CD4-positive, alpha-beta T cell treated with Interleukin-2 at 100 ng/mL for 4 hours (primary cell): ENCODE results near the gene DOCK4.
A peak's percentile ranks its signal among the peaks of the same experiment; 100 is the strongest.

Source experiments
- DNase-seq: peaks from one replicate; pipeline ENCODE4 v3.0.0-alpha.2; 2020; ENCODE audit warnings: low spot score

Gene DOCK4

DNA sequence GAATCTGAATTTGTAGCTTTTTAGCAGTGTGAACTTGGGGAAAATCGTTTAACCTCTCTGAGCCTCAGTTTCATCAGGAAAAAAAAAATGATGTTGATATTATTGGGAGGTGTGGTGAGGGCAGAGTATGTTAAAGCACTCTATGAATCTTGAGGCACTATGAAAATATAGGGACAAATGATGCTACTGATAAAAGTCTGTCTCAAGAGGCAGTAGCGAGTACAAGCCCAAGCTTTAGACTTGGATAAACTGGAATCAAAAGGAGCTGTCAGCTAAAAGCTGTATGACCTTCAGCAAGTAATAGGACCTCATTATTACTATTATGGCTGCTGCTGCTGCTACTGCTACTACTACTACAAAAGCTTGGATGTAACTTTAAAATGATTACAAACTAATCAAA lies 8.7 kb upstream of the DOCK4 start:
- DNase-seq, result no peak

DNA sequence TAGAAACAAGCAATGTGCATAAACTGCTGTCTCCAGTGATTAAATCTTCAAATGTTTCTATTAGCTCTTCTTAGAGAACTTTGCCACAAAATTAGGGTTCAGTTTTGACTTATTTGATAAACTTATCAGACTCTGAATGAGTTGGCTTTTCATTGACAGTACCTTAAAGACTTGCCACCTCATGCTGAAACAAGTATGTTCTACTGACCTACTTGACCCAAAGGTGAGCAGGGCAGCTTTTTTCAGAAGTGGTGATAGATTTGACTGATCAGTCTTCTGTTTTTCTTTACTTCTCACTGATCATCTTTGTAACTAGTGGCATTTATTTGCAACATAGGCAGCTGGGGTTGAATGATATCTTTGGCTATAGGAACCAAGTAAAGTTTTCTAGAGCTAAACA lies 8.1 kb upstream of the DOCK4 start:
- DNase-seq, result no peak

DNA sequence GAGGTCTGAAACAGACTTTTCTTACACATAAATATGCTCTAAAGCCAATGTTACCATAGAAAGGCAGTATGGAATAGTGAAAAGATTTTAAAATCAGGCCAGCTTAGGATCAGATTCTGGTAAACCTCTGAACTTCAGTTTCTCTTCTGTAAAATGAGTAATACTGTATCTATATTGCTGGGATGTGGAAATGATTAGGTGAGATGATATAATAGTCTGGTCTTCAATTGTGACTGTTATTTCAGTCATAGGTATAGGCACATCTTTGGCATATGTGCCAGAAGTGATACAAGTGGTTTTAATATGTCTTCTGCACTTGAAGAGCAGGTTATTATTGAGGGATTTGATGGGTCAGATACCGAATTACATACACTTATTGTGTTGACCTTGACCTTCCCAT lies 7.5 kb upstream of the DOCK4 start:
- no peak for DNase-seq

DNA sequence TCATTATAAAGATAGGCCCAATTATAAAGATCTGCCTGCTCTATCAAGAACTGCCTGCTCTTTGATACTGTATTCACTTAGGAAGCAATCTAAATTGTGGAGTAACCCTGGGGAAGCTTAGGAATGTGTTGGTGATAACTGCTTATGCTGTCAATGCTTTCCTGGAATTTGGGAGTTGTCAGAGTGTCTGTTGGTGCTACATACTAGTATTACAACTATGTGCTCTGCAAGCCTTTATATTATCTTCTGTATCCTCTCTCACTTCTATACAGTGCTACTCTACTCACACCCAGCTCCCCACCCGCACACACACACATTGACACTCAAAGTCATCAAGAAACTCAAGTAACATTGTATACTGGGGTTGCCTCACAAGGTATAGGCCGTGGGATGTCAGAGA lies 6.4 kb upstream of the DOCK4 start:
- no peak for DNase-seq

DNA sequence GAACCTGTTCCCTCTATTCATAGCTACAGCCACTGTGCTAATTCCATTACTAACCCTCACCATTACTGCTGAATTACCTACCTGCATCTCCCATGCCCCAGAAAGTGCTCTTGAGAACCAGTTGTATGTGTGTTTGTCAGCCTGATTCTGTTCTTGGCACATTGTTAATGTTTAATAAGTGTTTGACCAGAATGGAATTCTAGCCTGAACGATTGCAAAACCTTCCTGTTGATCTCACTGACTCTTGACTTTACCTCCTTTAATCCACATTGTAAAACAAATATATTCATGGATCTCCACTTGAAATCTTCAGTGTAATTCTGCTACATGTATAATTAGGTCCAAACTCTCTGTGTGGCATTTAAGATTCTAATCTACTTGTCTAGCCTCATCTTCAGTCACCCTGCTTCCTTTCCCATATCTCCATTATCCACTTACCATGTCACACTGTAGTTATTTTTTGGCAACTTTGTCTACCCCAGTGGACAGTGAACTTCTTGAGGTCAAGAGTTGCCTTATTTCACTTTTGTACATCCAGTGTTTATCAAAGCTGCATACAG lies 5.2 kb upstream of the DOCK4 start:
- DNase-seq, result no peak

DNA sequence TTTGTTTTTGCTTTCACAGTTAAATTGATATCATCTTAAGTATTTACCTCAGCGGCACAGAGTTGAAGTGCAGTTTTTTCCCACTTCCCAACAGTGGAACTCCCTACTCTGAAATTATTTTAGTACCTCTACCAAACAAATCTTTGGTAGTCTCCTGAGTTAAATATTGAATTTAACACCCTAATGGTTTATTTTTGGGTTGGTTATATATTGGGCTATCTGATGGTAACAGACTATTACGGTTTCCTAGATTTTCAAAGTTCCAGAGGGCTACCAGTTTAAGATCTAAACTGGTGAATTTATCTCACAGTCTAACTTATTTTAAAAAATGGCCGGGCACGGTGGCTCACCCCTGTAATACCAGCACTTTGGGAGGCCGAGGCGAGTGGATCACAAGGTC lies 1.6 kb upstream of the DOCK4 start:
- no peak for DNase-seq

DNA sequence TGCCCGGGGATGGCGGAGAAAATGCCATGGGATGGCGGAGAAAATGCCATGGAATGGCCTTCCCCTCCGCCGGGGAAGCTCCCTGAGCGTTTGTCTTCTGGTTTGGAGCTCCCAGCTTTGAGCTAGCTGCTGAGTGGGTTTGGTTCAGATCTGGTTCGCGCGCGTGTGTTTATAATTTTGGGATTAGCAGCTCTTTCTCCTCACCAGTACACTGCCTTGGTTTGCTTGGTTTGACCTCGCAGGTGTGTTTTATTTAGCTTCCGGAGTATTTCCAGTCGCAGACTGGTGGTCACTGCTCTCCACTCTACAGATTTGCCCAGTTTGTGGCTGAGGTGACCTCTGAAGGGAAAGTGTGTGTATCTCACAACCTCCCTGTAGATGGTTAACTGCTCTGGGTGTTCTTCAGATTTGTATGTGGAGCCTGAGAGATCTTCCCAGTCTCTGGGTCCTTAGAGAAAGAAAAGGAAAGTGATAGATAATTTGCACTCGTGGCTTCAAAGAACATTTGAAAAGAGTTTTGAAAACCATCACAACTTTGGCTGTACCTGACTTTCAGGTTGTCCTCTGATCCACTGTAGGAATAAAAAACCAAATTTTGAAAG lies 893 bp upstream of the DOCK4 start:
- DNase-seq, result no peak

DNA sequence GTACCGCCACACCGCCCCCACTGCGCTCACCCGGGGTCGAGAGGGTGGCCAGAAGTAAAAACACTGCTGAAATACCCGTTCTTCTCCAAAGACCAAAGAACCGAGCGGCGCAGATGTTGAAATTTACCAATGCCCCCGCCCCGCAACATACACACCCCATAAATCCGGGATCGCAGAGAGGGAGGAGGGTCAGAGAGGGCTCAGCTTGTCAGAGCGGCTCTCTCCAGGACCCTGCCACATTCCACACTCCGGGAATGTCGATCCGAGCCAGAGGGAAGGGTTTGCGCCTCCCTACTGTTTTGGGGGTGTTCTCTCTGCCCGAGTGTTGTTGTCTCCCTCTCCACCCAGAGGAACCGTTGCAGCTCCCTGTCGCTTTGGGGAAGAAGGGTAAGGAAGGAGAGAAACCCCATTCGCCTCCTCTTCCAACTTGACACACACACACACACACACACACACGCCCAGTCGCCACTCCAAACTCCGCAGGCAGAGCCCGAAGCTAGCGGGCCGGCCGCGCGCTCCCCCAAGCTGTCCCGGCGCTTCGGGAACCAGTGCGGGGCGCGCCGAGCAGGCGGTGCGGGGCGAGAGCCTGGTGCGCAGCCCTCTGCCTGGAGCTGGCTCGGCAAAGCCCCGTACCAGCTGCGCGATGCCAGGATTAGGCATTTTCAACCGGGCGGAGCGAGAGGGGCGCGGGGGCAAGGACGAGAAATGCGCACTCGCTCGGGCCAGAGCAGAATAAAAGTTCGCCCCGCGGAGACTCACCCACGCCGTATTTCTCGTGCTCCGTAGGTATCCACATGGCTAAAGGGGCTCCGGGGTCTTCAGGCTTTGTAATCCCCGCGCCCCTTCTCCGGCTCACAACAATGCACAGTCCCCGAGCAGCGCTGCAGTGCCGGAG lies 609 bp downstream of the DOCK4 start:
- DNase-seq, result peak; percentile 23

DNA sequence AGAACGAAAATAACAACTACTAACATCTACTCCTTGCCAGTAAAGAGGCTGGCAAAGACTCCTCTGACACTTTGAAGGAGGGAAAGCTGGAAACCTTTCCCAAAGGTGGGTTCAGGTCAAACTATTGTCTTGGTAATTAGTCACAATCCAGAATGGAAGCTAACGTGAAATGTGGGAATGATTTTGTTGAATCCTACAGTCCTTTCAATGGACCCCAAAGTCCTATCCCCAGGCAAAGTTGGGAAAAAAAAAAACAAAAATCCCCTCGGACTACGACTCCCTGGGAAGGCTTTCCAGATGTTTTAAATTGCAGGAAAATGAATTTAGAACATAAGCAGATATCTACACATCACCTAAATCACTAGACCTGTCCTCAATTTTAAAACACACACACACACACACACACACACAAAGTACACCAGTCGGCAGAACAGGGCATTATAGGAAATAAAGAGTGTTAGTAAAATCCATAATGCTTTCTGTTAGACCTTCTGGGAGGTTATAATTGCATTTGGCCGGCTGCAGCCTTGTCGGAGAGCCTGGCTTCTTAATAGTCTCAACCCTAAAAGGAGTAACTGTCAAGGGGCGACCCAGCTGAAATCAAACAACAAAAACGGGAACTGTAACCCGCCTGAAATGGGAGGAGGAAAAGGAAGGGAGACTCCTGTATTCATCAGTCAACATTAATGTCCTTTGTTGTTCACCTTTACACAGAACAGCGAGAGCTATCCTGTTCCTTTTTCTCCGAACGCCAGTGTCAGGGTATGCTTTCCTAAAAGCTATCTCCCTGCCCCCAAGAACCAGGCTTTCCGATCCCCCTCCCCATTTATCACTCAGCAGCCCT lies 1.5 kb downstream of the DOCK4 start:
- peak; percentile 3 for DNase-seq

DNA sequence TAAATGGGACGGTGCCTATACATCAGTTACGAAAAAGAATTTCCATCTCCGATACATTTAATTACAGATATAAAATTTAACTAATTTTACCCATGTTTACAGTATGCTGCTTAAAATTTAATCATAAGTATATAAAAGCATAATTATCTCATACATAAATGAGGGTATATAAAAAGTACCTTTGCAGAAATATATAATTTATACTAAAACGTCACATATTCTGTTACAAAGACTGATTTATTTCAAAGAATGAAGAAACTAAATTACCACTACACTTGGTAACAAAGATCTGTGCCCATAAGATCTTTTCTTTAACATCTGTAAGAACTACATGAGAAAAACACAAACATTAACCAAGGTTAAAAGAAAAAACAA lies 2.8 kb downstream of the DOCK4 start:
- DNase-seq, result no peak

DNA sequence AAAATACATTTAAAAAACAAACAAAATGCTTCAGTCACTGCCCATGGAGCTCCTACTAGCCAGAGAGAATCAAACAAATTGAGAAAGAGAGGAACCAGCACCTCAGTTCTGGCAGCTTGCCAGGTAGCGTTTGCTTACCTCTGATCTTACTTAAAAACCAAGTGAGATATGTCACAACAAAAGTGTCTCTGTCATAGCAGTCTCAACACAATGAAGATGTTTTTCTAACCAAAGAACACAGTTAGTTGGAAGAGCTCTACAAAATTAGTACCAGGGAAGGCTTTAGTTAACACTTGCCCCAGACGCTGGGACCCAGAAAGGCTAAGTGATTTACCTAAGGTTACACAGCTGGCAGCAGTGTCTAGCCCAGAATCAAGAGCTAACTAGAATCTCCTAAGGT lies 3.4 kb downstream of the DOCK4 start:
- peak; percentile 20 for DNase-seq

DNA sequence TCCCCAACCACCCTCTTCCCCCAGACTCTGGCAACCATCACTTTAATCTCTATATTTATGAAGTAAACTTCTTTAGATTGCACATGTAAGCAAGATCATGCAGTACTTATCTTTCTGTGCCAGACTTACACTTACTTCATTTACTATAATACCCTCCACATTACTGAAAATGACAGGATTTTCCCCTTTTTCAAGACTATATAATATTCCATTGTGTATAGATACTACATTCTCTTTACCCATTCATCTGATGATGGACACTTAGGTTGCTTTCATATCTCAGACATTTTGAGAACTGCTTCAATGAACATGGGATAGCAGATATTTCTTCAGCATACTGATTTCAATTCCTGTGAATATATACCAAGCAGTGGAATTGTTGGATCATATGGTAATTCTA lies 4.4 kb downstream of the DOCK4 start:
- no peak for DNase-seq

DNA sequence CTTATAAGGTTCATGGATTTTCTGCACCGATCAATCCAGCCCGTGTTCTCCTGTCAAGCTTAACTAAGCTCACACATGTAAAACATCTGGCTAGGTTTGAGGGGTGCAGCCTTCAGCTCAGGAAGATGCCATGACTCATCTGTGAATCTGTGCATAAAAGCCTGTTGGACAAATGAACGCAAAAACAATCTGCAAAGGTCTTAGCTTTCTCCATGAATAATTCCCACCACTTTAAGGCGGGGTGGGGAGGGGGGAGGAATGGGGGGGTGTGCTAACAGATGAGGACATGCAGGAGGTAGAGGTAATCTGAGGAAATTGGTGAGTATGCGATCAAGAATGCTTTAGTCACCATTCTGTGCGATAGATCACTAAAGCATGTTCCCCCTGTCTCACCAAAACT lies 4.8 kb downstream of the DOCK4 start:
- no peak for DNase-seq

DNA sequence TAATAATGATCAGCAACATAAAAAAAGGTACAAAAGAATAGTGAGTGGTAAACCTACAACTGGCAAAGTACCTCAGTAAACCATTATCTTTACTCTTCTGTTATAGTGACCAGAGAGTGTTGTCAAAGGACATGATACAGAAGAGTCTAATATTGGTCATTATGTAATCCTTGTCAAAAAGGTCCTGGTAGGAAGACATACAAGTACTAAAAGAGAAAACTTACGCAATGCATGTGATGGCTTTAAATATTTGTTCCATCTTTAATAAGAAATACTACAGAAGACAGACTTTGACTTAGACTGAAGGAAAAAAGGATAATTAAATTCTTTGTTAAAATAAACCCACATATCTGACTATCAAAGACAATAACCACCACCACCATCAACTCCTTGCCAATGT lies 6.5 kb downstream of the DOCK4 start:
- no peak for DNase-seq

DNA sequence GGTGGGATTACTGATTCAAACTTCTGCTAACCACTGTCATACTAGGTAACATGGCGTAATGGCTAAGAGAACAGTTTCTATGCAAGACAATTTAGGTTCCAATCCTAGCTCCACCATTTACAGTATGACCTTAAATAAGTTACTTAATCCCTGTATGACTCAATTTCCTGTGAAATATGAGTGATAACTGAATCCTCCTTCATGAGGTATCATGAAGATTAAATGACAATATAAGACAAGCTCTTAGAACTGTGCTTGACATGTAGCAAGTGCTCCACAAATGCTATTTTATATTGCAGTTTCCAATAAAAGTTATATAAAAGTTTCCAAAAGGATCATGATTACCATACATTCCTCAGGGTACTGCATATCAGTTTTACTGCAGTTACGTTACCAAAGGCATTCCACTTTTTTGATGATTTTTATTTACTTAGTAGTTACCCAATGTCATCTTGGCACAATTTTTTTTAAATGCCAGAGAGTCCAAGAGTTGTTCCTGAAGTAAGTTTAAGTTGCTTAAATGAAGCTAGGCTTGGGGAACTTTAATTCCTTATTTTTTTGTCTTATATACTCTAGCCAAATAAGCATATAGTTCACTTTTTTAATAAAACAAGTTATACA lies 7.1 kb downstream of the DOCK4 start:
- no peak for DNase-seq

DNA sequence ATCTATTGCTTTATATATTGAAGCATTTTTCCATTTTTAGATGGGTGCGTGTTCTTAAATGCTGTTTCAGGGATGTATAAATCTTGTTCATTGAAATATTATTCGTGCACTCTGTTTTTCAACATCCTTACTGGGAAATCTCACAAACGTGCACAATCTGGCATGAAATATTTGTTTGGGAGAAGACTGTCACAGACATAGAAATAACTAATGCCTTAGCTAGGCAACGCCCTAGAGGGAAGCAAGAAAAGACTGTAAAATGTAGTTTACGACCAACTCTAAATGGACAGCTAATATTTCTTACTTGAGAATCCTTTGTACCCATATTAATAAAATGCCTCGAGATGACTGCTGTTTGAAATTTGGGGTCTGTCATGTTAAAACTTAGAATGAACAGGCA lies 8.9 kb downstream of the DOCK4 start:
- DNase-seq, result no peak

DNA sequence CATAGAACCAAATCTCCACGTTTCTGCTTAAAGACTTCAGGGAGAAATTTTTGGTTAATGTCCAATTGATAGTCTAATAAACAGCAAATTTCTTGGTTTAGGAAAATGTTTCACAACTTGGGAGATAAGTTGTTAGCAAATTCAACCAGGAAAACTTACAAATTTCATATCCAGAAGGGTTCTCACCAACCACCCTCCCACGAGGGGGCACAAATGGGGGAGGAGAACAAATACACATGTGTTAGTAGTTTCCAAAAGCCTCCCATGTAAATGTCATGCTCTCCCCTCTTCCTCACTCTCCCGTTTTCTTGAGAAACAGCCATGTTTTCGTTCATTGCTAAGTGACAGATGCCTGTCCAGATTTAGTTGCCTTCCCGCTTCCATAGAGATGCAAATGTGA lies 10.5 kb downstream of the DOCK4 start:
- no peak for DNase-seq

DNA sequence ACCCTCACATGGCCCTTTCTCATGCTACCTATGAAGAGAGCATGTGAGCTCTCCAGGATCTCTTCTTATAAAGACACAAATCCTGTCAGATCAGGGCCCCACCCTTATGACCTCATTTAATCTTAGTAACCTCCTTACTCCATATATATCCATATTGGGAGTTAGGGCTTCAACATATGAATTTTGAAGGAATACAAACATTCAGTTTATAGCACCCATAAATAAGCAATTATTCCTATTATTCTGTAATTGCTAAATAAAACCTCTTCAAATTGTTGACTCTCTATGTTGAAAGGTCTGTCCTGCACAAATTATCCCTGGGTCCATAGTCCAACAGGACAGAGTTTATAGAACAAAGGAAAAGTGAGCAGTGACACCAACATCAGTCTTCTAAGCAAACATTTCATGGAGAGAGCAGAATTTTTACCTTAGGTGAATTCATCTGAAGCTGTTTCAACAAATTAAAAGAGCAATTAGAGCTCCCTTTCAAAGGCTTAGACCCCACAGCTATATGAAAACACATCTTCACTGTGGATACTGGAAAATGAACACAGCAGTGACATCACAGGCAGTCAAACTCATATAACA lies 12.2 kb downstream of the DOCK4 start:
- DNase-seq, result no peak

DNA sequence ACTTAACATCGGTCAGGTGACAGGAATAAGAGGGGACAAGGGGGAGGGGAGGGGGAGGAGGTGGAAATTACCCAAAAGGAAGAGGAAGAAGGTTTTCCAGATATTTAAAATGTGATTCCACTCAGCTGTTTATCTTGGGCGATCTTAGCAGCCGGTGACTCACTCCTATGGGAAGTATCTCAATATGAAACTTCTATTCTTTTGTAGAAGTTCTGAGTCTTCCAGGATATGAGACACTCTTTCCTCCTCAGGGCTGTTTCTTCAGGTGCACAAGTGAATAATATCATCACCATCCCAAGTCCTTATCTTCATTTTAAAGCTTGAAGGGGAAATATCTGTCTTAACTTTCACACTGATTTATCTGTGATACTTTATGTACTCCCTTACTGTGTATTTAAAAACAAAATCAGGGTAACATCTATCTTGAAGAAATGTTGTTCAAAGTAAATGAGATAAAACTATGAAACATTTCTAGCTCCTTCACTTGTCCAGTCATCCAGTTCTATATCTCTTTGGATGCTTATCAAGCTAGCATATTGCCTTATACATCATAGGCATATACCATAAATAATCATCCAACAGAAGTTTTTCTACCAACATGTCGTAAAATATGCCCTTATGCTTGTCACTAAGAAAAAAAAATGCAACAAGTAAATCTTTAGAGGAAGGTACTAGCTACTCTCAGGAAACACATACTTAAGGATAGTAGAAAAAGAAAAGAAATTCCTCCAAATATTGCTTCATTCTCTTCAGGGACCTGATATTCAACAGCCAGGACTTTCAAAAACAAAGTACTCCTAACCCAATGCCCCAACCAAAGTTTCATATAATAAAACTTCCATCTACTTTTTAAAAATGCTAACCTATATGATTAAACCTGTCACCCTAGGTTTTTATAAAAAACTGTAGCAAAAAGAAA lies 13.7 kb downstream of the DOCK4 start:
- DNase-seq, result no peak

DNA sequence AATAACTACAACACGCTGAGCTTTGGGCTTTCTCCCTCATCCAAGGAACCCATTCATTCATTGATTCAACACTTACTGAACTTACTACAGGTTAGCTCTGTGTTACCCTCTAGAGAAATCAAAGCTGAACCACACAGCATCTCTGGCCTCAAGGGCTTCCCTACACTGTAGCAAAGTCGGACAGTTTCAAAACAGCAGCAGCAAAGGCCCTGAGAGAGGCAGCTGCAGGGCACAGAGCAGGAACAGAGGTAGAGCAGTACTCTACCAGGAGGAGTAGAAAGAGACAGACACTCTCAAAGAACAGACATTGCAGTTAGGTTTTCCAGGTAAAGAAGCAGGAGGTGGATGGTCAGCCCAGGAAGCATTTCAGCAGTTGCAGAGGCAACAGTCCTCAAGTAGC lies 16.1 kb downstream of the DOCK4 start:
- DNase-seq, result no peak

DNA sequence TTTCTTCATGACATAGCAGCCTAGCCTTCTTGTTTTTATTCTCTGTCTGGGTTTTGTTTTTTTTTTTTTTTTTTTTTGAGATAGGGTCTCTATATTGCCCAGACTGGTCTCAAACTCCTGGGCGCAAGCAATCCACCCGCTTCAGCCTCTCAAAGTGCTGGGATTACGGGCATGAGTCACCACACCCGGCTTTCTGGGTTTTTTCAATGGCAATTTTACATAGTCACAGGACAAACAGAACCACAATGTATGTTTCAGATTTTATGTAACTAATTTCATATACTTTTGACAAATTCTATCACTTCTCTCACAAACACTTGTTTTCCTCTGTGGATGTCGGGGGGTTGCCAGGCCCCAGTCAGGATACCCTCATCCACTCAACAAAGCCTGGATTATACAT lies 16.5 kb downstream of the DOCK4 start:
- DNase-seq, result no peak
